Chondrocyte (in vitro differentiated cells): ENCODE results near the gene FUT2. TPM values are rescaled to one million over a fixed set of nuclear protein-coding genes. Genes with fewer than 3 reads are reported as not detected.
A peak's percentile ranks its signal among the peaks of the same experiment; 100 is the strongest.

Experiments used
- DNase-seq: peaks from one replicate; pipeline ENCODE4 v3.0.0; 2021; ENCODE audit warnings: mixed read lengths, low spot score
- H3K27ac Mint-ChIP-seq: one replicate; pipeline ENCODE4 v1.8.0; 2021; ENCODE audit warnings: mild to moderate bottlenecking, moderate library complexity, mixed read lengths; ENCODE audit not compliant: unreplicated experiment
- H3K27me3 Mint-ChIP-seq: 2 replicates; pipeline ENCODE4 v1.8.0; 2021; ENCODE audit warnings: low read depth, mixed read lengths
- H3K36me3 Mint-ChIP-seq: 2 replicates; pipeline ENCODE4 v1.8.0; 2021; ENCODE audit warnings: low read depth, mixed read lengths
- H3K4me1 Mint-ChIP-seq: 2 replicates; pipeline ENCODE4 v1.8.0; 2021; ENCODE audit warnings: low read depth, mild to moderate bottlenecking, mixed read lengths
- H3K4me3 Mint-ChIP-seq: one replicate; pipeline ENCODE4 v1.8.0; 2021; ENCODE audit warnings: mild to moderate bottlenecking, moderate library complexity, mixed read lengths; ENCODE audit not compliant: unreplicated experiment
- H3K9me3 Mint-ChIP-seq: 2 replicates; pipeline ENCODE4 v1.8.0; 2021; ENCODE audit warnings: low read depth, mixed read lengths
- CTCF ChIP-seq: fragments of 200-600 bp; sonication (generic); IDR thresholded peaks from 2 replicates; pipeline ENCODE4 v1.5.0; 2021; ENCODE audit warnings: antibody characterized with exemption, mild to moderate bottlenecking, moderate library complexity
- long read RNA-seq: library from polyadenylated mRNA; stranded (forward); transcript quantifications from one replicate; pipeline ENCODE4 v2.0.0, GENCODE V29; 2021
- total RNA-seq: library from RNA; stranded (reverse); gene quantifications from 3 replicates; pipeline ENCODE4 v1.2.1, GENCODE V29; 2021

The FUT2 gene
- total RNA-seq = not detected in 3 replicates
- long read RNA-seq = 0 reads

- Mint-ChIP-seq H3K9me3 (no peaks in the 10 kb centered on the region), H3K4me3 (peak within 1 kb of the TSS; percentile 50), H3K4me1 (peaks cover 10% of the 10 kb centered on the region), H3K27me3 (peaks cover 10% of the 10 kb centered on the region), H3K27ac (no peak within 1 kb of the TSS), H3K36me3 (peaks cover 2% of the 10 kb centered on the region)
- DNase-seq = no peak
- TF ChIP-seq CTCF = no peak
These were observed at the start of gene FUT2 for GRCh38 chr19:48695743-48696352. TSS of gene FUT2 (plus strand) at chr19:48695971. CDS start at chr19:48702957, 6,986 bp downstream.

- peak within 1 kb of the TSS; percentile 86 for H3K27ac Mint-ChIP-seq
- H3K9me3 Mint-ChIP-seq = peaks cover 3% of the 10 kb centered on the region
- peak within 1 kb of the TSS; percentile 82 for H3K4me3 Mint-ChIP-seq
- no peaks in the 10 kb centered on the region for H3K27me3 Mint-ChIP-seq
- DNase-seq = no peak
- peaks cover 30% of the 10 kb centered on the region for H3K4me1 Mint-ChIP-seq
- peak; percentile 89 for TF ChIP-seq CTCF
- H3K36me3 Mint-ChIP-seq = peaks cover 2% of the 10 kb centered on the region
These were observed 49.6 kb upstream of the FUT2 start, which contains the start of gene CA11 for GRCh38 chr19:48646001-48646721. TSS of gene CA11 (minus strand) at chr19:48646187. CDS start at chr19:48645632, 555 bp downstream.

GRCh38 chr19:48646722-48647216 lies 49.0 kb upstream of the FUT2 start:
- peak overlapping the region; percentile 82 for H3K4me3 Mint-ChIP-seq
- no peaks in the 10 kb centered on the region for H3K27me3 Mint-ChIP-seq
- H3K9me3 Mint-ChIP-seq = peaks cover 3% of the 10 kb centered on the region
- peaks cover 30% of the 10 kb centered on the region for H3K4me1 Mint-ChIP-seq
- TF ChIP-seq CTCF = no peak
- no peak for DNase-seq
- H3K27ac Mint-ChIP-seq = peak overlapping the region; percentile 22
- H3K36me3 Mint-ChIP-seq = peaks cover 2% of the 10 kb centered on the region

GRCh38 chr19:48648134-48648533 lies 47.6 kb upstream of the FUT2 start:
- no peak overlapping the region for H3K27ac Mint-ChIP-seq
- H3K4me1 Mint-ChIP-seq = peaks cover 30% of the 10 kb centered on the region
- H3K36me3 Mint-ChIP-seq = peaks cover 2% of the 10 kb centered on the region
- no peak for TF ChIP-seq CTCF
- H3K9me3 Mint-ChIP-seq = peaks cover 3% of the 10 kb centered on the region
- H3K4me3 Mint-ChIP-seq = no peak overlapping the region
- no peaks in the 10 kb centered on the region for H3K27me3 Mint-ChIP-seq
- DNase-seq = no peak

- H3K36me3 Mint-ChIP-seq = peaks cover 2% of the 10 kb centered on the region
- no peak for TF ChIP-seq CTCF
- peaks cover 21% of the 10 kb centered on the region for H3K4me1 Mint-ChIP-seq
- peaks cover 3% of the 10 kb centered on the region for H3K9me3 Mint-ChIP-seq
- no peaks in the 10 kb centered on the region for H3K27me3 Mint-ChIP-seq
- no peak overlapping the region for H3K4me3 Mint-ChIP-seq
- DNase-seq = no peak
- H3K27ac Mint-ChIP-seq = no peak overlapping the region
These were observed 44.6 kb upstream of the FUT2 start for GRCh38 chr19:48650974-48651682.
